ENCODE results near the gene TRIM36. TPM values are rescaled to one million over a fixed set of nuclear protein-coding genes. Genes with fewer than 3 reads are reported as not detected.

Gene TRIM36
- total RNA-seq, 1 donor from 2014 or later = 22.9 TPM

DNA sequence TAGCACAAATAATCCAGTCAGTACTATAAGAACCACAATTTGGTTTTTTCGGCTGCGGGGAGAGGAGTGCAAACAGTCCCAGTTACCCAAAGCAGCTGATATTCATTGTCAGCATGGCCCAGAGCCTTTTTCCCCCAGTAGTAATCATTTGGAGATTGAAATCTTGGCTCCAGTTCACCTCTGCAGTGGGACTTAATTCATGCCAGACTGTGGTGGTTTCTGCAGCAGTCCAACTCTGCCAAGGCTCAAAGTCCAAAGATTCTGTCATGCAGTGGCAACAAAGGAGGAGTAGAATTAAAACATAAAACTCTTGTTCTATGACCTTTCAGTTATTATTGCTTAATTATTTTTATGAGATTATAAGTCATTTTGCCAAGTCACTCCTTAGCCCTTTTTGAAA lies 25.0 kb upstream of the TRIM36 start:
- no peak overlapping the region for H3K27ac Mint-ChIP-seq (ENCODE audit: unreplicated experiment)
- no peak overlapping the region for H3K4me3 Mint-ChIP-seq
- TF ChIP-seq, protein P1, sequence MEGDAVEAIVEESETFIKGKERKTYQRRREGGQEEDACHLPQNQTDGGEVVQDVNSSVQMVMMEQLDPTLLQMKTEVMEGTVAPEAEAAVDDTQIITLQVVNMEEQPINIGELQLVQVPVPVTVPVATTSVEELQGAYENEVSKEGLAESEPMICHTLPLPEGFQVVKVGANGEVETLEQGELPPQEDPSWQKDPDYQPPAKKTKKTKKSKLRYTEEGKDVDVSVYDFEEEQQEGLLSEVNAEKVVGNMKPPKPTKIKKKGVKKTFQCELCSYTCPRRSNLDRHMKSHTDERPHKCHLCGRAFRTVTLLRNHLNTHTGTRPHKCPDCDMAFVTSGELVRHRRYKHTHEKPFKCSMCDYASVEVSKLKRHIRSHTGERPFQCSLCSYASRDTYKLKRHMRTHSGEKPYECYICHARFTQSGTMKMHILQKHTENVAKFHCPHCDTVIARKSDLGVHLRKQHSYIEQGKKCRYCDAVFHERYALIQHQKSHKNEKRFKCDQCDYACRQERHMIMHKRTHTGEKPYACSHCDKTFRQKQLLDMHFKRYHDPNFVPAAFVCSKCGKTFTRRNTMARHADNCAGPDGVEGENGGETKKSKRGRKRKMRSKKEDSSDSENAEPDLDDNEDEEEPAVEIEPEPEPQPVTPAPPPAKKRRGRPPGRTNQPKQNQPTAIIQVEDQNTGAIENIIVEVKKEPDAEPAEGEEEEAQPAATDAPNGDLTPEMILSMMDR (conservative IDR thresholded peaks at IDR 0.05) = no peak
- H3K27me3 Mint-ChIP-seq (ENCODE audit: low read depth) = no peaks in the 10 kb centered on the region
- no peak for DNase-seq (ENCODE audit: low read depth, low spot score)
- no peaks in the 10 kb centered on the region for H3K36me3 Mint-ChIP-seq (ENCODE audit: low read depth)
- no peaks in the 10 kb centered on the region for H3K9me3 Mint-ChIP-seq
- no peaks in the 10 kb centered on the region for H3K4me1 Mint-ChIP-seq

DNA sequence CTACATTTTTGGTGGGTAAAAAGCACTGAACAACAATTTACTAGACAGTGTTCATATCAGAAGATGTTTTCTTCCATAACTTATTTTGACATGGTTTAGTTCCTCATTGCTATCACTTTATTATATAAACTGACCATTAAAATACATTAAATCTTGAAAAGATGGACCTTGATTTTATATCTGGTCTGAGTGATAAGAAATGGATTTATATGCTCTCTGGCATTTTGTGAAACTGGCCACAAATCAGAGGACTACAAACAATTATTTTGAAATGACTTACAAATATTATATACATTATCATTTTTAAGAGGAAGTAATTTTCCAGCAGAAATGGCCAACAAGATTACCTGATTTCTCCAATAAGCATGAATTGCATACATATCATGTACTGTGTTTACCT lies 23.6 kb upstream of the TRIM36 start:
- H3K4me3 Mint-ChIP-seq = no peak overlapping the region
- no peak overlapping the region for H3K27ac Mint-ChIP-seq (ENCODE audit: unreplicated experiment)
- H3K36me3 Mint-ChIP-seq (ENCODE audit: low read depth) = no peaks in the 10 kb centered on the region
- no peaks in the 10 kb centered on the region for H3K27me3 Mint-ChIP-seq (ENCODE audit: low read depth)
- TF ChIP-seq, protein P1 (conservative IDR thresholded peaks at IDR 0.05) = no peak
- DNase-seq (ENCODE audit: low read depth, low spot score) = no peak
- H3K9me3 Mint-ChIP-seq = no peaks in the 10 kb centered on the region
- H3K4me1 Mint-ChIP-seq = no peaks in the 10 kb centered on the region

DNA sequence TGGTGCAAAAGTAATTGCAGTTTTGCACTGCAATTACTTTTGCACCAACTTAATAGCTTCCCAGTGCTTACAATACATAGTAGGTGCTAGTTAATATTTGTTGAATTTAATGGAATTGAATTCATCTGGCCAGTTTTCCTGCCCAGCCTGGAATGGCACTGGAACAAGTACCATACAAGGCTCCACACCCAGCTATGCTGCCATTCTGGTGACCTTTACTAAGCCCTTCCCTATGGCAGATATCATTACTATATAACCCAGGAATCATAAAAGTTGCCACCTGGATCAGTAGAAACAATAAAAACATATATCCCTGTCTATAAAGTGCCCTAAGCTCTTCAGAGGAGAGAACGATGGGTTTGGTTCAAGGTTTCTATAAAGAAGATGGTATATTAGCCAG lies 22.4 kb upstream of the TRIM36 start:
- TF ChIP-seq, protein P1 (conservative IDR thresholded peaks at IDR 0.05) = no peak
- no peak overlapping the region for H3K4me3 Mint-ChIP-seq
- no peaks in the 10 kb centered on the region for H3K4me1 Mint-ChIP-seq
- no peak overlapping the region for H3K27ac Mint-ChIP-seq (ENCODE audit: unreplicated experiment)
- H3K9me3 Mint-ChIP-seq = no peaks in the 10 kb centered on the region
- peaks cover 4% of the 10 kb centered on the region for H3K27me3 Mint-ChIP-seq (ENCODE audit: low read depth)
- DNase-seq (ENCODE audit: low read depth, low spot score) = no peak
- H3K36me3 Mint-ChIP-seq (ENCODE audit: low read depth) = no peaks in the 10 kb centered on the region

DNA sequence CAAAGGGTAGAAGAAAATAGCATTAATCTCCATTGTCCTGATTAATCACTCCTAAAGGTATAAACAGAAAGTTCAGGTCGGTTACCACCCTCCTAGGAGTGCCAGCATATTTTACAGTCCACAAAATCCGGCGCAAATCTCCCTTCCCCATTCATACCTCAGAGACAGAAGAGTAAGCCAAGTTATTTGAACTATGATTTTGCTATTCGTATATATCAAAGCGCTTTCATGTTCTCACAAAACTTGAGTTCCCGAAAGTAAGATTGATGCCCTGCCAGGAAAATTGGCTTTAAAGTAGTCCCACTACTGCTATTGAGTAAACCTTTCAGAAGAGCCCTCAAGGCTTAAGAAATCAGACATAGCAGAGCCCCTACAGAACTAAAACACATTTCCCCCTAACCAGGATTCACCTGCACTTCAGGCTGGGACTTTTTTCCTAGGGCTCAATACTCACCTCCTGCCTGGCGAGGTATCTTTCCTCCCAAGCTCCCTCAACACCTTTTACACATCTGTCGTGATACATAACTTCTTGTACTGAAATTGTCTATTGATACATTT lies 21.8 kb upstream of the TRIM36 start:
- Mint-ChIP-seq H3K4me1 (no peaks in the 10 kb centered on the region), H3K27ac (ENCODE audit: unreplicated experiment) (no peak overlapping the region), H3K9me3 (no peaks in the 10 kb centered on the region), H3K4me3 (no peak overlapping the region), H3K36me3 (ENCODE audit: low read depth) (no peaks in the 10 kb centered on the region), H3K27me3 (ENCODE audit: low read depth) (peaks cover 9% of the 10 kb centered on the region)
- TF ChIP-seq, protein P1 (conservative IDR thresholded peaks at IDR 0.05) = no peak
- no peak for DNase-seq (ENCODE audit: low read depth, low spot score)

DNA sequence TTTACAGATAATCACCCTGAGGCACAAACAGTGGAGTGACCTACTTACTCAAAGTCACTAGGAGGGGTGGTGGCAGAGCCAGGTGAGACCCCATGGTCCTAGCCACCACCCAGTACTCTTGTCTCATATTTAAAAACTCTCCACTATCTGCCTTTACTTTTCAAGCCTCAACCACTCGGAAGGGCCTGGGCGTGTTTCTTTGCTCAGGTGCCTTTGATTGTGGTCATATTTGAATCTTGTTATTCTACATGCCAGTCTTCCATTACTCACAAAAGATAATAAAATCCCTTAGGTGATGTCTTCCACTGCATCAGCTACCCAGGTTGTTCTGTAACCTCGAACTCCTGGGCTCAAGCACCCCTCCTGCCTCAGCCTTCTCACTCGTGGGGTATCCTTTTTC lies 20.7 kb upstream of the TRIM36 start:
- H3K4me3 Mint-ChIP-seq = no peak overlapping the region
- peaks cover 15% of the 10 kb centered on the region for H3K27me3 Mint-ChIP-seq (ENCODE audit: low read depth)
- H3K36me3 Mint-ChIP-seq (ENCODE audit: low read depth) = no peaks in the 10 kb centered on the region

More for the DNA sequence above, 20.7 kb upstream of the TRIM36 start:
- DNase-seq (ENCODE audit: low read depth, low spot score) = no peak
- Mint-ChIP-seq H3K4me1 (no peaks in the 10 kb centered on the region), H3K9me3 (no peaks in the 10 kb centered on the region), H3K27ac (ENCODE audit: unreplicated experiment) (no peak overlapping the region)
- TF ChIP-seq, protein P1 (conservative IDR thresholded peaks at IDR 0.05) = no peak

All from neural crest cell (in vitro differentiated cells).